HepG2 (cell line): ENCODE results near the gene GRID1. TPM values are rescaled to one million over a fixed set of nuclear protein-coding genes. Genes with fewer than 3 reads are reported as not detected.

Experiments used
- ATAC-seq: fragments of 200-7000 bp; cut with Tn5 transposase; 3 replicates; pipeline ENCODE4 v1.9.1; 2020; ENCODE audit warnings: mild to moderate bottlenecking, moderate library complexity
- BruUV-seq: library from RNA; stranded (reverse); fragments of 400-500 nt; replicated peaks from 2 replicates; lab custom pipeline; 2021; lab: Mats Ljungman, UMichigan
- CTCF ChIA-PET: fragments of 300-600 bp; formaldehyde crosslinking; extraction: SDS; loops from one replicate; lab custom pipeline; 2021; ENCODE audit warnings: low total read pairs, inconsistent platforms, low intra/inter-chr PET ratio; lab: Yijun Ruan, JAX
- POLR2A ChIA-PET: fragments of 350-600 bp; sonication (Branson Sonifier 250); formaldehyde crosslinking; loops from one replicate; lab custom pipeline; 2020; ENCODE audit warnings: antibody characterized with exemption, inconsistent platforms; lab: Yijun Ruan, JAX
- DNase-seq: peaks from one replicate; pipeline ENCODE4 v3.0.0-alpha.2; 2015; ENCODE audit warnings: low spot score
- FAIRE-seq: peaks from 3 replicates; lab custom pipeline; 2011; peaks lifted over from hg19 to GRCh38; lab: Jason Lieb, UNC
- H2AFZ ChIP-seq: one replicate; pipeline ENCODE4 v1.6.1; 2011; ENCODE audit warnings: low read length, inconsistent platforms
- H3K27ac ChIP-seq: fragments of 300-600 bp; 3 replicates; pipeline ENCODE4 v1.8.0; 2011; ENCODE audit warnings: mixed run types, mild to moderate bottlenecking, mixed read lengths, low read length, inconsistent platforms; ENCODE audit not compliant: insufficient read depth; ENCODE audit errors: extremely low read length
- H3K27me3 ChIP-seq, 2 experiments: fragments of 200-600 bp in 1 of 2; 2 replicates in 1 of 2; 3 replicates in 1 of 2; pipeline versions ENCODE4 v1.6.0 to v1.8.0; 2011; ENCODE audit warnings: low read length in 2 of 2, mild to moderate bottlenecking in 2 of 2, moderate library complexity in 2 of 2, inconsistent platforms in 1 of 2; ENCODE audit not compliant: insufficient read depth in 2 of 2, control insufficient read depth in 1 of 2
- H3K36me3 ChIP-seq, 2 experiments: fragments of 200-600 bp in 1 of 2; replicated peaks in 1 of 2; 2 replicates in 1 of 2; 3 replicates in 1 of 2; pipeline versions ENCODE4 v1.5.1 to v1.8.0; 2011; ENCODE audit warnings: low read length in 2 of 2, inconsistent platforms in 1 of 2; ENCODE audit not compliant: insufficient read depth in 2 of 2, control insufficient read depth in 1 of 2
- H3K4me1 ChIP-seq: 2 replicates; pipeline ENCODE4 v1.5.1; 2012; ENCODE audit warnings: low read length, inconsistent platforms; ENCODE audit not compliant: insufficient read depth
- H3K4me2 ChIP-seq: 2 replicates; pipeline ENCODE4 v1.6.0; 2011; ENCODE audit warnings: low read depth, low read length, inconsistent platforms
- H3K4me3 ChIP-seq, 3 experiments: fragments of 200-600 bp in 1 of 3; sonication (generic), shearing (Covaris generic) in 1 of 3; replicated peaks in 1 of 3; 2 replicates each; pipeline ENCODE4 v1.5.1; 2011 to 2016; ENCODE audit warnings: low read length in 3 of 3, inconsistent platforms in 2 of 3, low read depth in 2 of 3, mild to moderate bottlenecking in 2 of 3, control low read depth in 1 of 3, mixed read lengths in 1 of 3; ENCODE audit not compliant: insufficient read depth in 1 of 3
- H3K79me2 ChIP-seq: one replicate; pipeline ENCODE4 v1.6.1; 2011; ENCODE audit warnings: low read length, inconsistent platforms; ENCODE audit not compliant: insufficient read depth
- H3K9ac ChIP-seq: 2 replicates; pipeline ENCODE4 v1.6.0; 2011; ENCODE audit warnings: mild to moderate bottlenecking, low read depth, low read length, inconsistent platforms; ENCODE audit not compliant: insufficient read depth
- H3K9me3 ChIP-seq: 2 replicates; pipeline ENCODE4 v1.5.1; 2012; ENCODE audit warnings: mild to moderate bottlenecking, low read length
- H4K20me1 ChIP-seq: 2 replicates; pipeline ENCODE4 v1.6.0; 2011; ENCODE audit warnings: inconsistent platforms, mild to moderate bottlenecking, low read length, moderate library complexity; ENCODE audit not compliant: insufficient read depth
- GLI4 ChIP-seq: sonication (generic); formaldehyde crosslinking; IDR thresholded peaks from 2 replicates; pipeline ENCODE4 v1.5.1; 2020; ENCODE audit warnings: missing genetic modification reagents, mild to moderate bottlenecking, moderate library complexity, borderline replicate concordance
- HMG20B ChIP-seq: conservative IDR thresholded peaks from 2 replicates; pipeline ENCODE4 v1.6.1; 2016; ENCODE audit warnings: missing genetic modification reagents, missing compliant biosample characterization
- MLLT10 ChIP-seq: sonication (generic); formaldehyde crosslinking; IDR thresholded peaks from 2 replicates; pipeline ENCODE4 v1.4.0; 2020; ENCODE audit warnings: missing genetic modification reagents
- NONO ChIP-seq, 2 experiments: fragments of 450-650 bp in 1 of 2; sonication (generic) in 1 of 2; formaldehyde crosslinking in 1 of 2; IDR thresholded peaks in 1 of 2; conservative IDR thresholded peaks in 1 of 2; 2 replicates each; pipeline versions ENCODE4 v1.6.1 to v1.8.0; 2017 to 2022; ENCODE audit warnings: mild to moderate bottlenecking in 1 of 2, missing genetic modification reagents in 1 of 2, moderate library complexity in 1 of 2
- POGZ ChIP-seq: sonication (generic); formaldehyde crosslinking; IDR thresholded peaks from 2 replicates; pipeline ENCODE4 v1.4.0; 2020; ENCODE audit warnings: mild to moderate bottlenecking, missing genetic modification reagents
- SMARCE1 ChIP-seq: fragments of 450-650 bp; IDR thresholded peaks from 2 replicates; pipeline ENCODE4 v1.6.1; 2017; ENCODE audit warnings: borderline replicate concordance
- ZBTB8A ChIP-seq: sonication (generic); formaldehyde crosslinking; IDR thresholded peaks from 2 replicates; pipeline ENCODE4 v1.4.0; 2020; ENCODE audit warnings: mild to moderate bottlenecking, low read depth, missing genetic modification reagents, borderline replicate concordance
- ZNF138 ChIP-seq: sonication (generic); formaldehyde crosslinking; IDR thresholded peaks from 2 replicates; pipeline ENCODE4 v1.5.0; 2020; ENCODE audit warnings: mild to moderate bottlenecking, low read depth, missing genetic modification reagents
- ZNF251 ChIP-seq: sonication (generic); formaldehyde crosslinking; IDR thresholded peaks from 2 replicates; pipeline ENCODE4 v1.9.0; 2021; ENCODE audit warnings: mild to moderate bottlenecking, missing genetic modification reagents
- ZNF510 ChIP-seq: sonication (generic); formaldehyde crosslinking; IDR thresholded peaks from 2 replicates; pipeline ENCODE4 v1.4.0; 2020; ENCODE audit warnings: low read depth, mild to moderate bottlenecking, missing genetic modification reagents
- ZNF720 ChIP-seq: sonication (generic); formaldehyde crosslinking; IDR thresholded peaks from 2 replicates; pipeline ENCODE4 v1.4.0; 2020; ENCODE audit warnings: missing genetic modification reagents
- ZNF766 ChIP-seq: sonication (generic); formaldehyde crosslinking; IDR thresholded peaks from 2 replicates; pipeline ENCODE4 v1.5.0; 2020; ENCODE audit warnings: missing genetic modification reagents, borderline replicate concordance
- ZNF781 ChIP-seq: sonication (generic); formaldehyde crosslinking; IDR thresholded peaks from 2 replicates; pipeline ENCODE4 v1.5.1; 2020; ENCODE audit warnings: borderline replicate concordance, mild to moderate bottlenecking, missing genetic modification reagents; ENCODE audit errors: not compliant biosample characterization
- WGBS: methylation state at CpG from one replicate; pipeline ENCODE4 v1.1.6; 2017; ENCODE audit warnings: low lambda C conversion rate; 5-methylcytosine and 5-hydroxymethylcytosine counted together
- in situ Hi-C: cut with HindIII; loops from 2 replicates; pipeline ENCODE4 v1.10.0; 2017; ENCODE audit warnings: low pct_unique_long_range_greater_than_20kb; ENCODE audit not compliant: extremely low pct_ligation_motif_present
- intact Hi-C: fragments of 100-400 bp; cut with micrococcal nuclease; formaldehyde crosslinking; loops from one replicate; pipeline ENCODE4 v1.10.0; 2022; ENCODE audit not compliant: unreplicated experiment
- polyA plus RNA-seq, 8 experiments: library from polyadenylated mRNA; depleted of rRNA in 3 of 8; stranded (reverse) in 7 of 8; unstranded in 1 of 8; fragments of >200 nt; fragmentation: Illumina TruSeq in 4 of 8; extraction: Trizol in 4 of 8; gene quantifications; 2 replicates each; pipeline versions ENCODE4 v1.2.1 to v1.2.3, GENCODE V29; 2011 to 2016; ENCODE audit warnings: low read depth in 4 of 8, missing spikeins in 1 of 8, mixed read lengths in 1 of 8; ENCODE audit not compliant: insufficient read depth in 1 of 8
- total RNA-seq, 5 experiments: library from RNA; depleted of rRNA; stranded (reverse); fragments of >200 nt; fragmentation: Illumina TruSeq; extraction: Trizol; gene quantifications; 2 replicates each; pipeline ENCODE4 v1.2.3, GENCODE V29; 2016; ENCODE audit warnings: low read depth in 1 of 5
- TF ChIP-seq, protein P1 (sequence below): sonication (generic); formaldehyde crosslinking; IDR thresholded peaks from 2 replicates; pipeline ENCODE4 v1.4.0; 2020; ENCODE audit warnings: mild to moderate bottlenecking, missing genetic modification reagents
- TF ChIP-seq, protein P2 (sequence below): sonication (generic); formaldehyde crosslinking; IDR thresholded peaks from 2 replicates; pipeline ENCODE4 v1.5.0; 2020; ENCODE audit warnings: mild to moderate bottlenecking, missing genetic modification reagents, borderline replicate concordance

GRID1 gene
- total and polyA plus RNA-seq, 2 of the 13 experiments (the other 11 are each of a cell fraction or from before 2014, with no cell fraction given) = 0.05 TPM; not detected in 1

DNA sequence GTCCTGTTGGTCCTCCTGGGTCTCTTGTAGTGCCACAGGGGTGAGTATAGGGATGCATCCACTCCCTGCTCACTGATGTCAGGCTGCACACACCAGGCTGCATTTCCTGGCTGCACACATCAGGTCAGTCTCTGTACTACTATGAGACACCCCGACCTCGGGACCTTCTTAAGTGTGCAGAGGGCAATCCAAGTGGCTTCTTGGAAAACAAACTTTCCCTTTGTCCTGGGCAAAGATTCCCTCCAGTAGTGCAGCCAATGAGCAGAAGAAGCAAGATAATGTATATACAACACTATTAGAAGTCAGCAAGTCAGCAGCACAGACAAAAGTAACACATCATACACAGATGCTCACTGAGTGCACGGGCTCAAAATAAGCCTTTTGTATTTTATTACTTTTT, 493.5 kb downstream of the GRID1 start (continued):
- no peak for TF ChIP-seq ZNF766 (CRISPR knock-in tag)
- no peak for TF ChIP-seq POGZ (CRISPR knock-in tag)
- no peak for TF ChIP-seq ZBTB8A (CRISPR knock-in tag)
- TF ChIP-seq GLI4 = no peak
- no peak for TF ChIP-seq ZNF720 (CRISPR knock-in tag)
- no peak for TF ChIP-seq ZNF138 (CRISPR knock-in tag)
- no peak for TF ChIP-seq MLLT10 (CRISPR knock-in tag)
- TF ChIP-seq, all 625 proteins: peak for 0

GRCh38 chr10:85868627-85869499, 497.7 kb downstream of the GRID1 start:
- H3K4me2 ChIP-seq = no peak overlapping the region
- TF ChIP-seq, protein P1, sequence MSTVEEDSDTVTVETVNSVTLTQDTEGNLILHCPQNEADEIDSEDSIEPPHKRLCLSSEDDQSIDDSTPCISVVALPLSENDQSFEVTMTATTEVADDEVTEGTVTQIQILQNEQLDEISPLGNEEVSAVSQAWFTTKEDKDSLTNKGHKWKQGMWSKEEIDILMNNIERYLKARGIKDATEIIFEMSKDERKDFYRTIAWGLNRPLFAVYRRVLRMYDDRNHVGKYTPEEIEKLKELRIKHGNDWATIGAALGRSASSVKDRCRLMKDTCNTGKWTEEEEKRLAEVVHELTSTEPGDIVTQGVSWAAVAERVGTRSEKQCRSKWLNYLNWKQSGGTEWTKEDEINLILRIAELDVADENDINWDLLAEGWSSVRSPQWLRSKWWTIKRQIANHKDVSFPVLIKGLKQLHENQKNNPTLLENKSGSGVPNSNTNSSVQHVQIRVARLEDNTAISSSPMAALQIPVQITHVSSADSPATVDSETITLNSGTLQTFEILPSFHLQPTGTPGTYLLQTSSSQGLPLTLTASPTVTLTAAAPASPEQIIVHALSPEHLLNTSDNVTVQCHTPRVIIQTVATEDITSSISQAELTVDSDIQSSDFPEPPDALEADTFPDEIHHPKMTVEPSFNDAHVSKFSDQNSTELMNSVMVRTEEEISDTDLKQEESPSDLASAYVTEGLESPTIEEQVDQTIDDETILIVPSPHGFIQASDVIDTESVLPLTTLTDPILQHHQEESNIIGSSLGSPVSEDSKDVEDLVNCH (CRISPR knock-in tag) = no peak
- TF ChIP-seq ZNF251 = no peak
- no peak for TF ChIP-seq SMARCE1
- no peak for TF ChIP-seq ZNF510 (CRISPR knock-in tag)
- no peak for TF ChIP-seq ZNF781 (CRISPR knock-in tag)
- TF ChIP-seq NONO (IDR thresholded peaks at IDR 0.05) = no peak
- no peak for TF ChIP-seq NONO (CRISPR knock-in tag; conservative IDR thresholded peaks at IDR 0.05)
- TF ChIP-seq HMG20B = no peak
- TF ChIP-seq, protein P2, sequence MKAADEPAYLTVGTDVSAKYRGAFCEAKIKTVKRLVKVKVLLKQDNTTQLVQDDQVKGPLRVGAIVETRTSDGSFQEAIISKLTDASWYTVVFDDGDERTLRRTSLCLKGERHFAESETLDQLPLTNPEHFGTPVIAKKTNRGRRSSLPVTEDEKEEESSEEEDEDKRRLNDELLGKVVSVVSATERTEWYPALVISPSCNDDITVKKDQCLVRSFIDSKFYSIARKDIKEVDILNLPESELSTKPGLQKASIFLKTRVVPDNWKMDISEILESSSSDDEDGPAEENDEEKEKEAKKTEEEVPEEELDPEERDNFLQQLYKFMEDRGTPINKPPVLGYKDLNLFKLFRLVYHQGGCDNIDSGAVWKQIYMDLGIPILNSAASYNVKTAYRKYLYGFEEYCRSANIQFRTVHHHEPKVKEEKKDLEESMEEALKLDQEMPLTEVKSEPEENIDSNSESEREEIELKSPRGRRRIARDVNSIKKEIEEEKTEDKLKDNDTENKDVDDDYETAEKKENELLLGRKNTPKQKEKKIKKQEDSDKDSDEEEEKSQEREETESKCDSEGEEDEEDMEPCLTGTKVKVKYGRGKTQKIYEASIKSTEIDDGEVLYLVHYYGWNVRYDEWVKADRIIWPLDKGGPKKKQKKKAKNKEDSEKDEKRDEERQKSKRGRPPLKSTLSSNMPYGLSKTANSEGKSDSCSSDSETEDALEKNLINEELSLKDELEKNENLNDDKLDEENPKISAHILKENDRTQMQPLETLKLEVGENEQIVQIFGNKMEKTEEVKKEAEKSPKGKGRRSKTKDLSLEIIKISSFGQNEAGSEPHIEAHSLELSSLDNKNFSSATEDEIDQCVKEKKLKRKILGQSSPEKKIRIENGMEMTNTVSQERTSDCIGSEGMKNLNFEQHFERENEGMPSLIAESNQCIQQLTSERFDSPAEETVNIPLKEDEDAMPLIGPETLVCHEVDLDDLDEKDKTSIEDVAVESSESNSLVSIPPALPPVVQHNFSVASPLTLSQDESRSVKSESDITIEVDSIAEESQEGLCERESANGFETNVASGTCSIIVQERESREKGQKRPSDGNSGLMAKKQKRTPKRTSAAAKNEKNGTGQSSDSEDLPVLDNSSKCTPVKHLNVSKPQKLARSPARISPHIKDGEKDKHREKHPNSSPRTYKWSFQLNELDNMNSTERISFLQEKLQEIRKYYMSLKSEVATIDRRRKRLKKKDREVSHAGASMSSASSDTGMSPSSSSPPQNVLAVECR = no peak

More at GRCh38 chr10:85868627-85869499, 497.7 kb downstream of the GRID1 start:
- H3K4me1 ChIP-seq = no peaks in the 10 kb centered on the region
- H3K27me3 ChIP-seq = peaks cover 0 to 2% of the 10 kb centered on the region in 2 experiments; a peak in 2 of 5 replicates
- no TSS peak for BruUV-seq
- intact Hi-C loops = no loop called here
- in situ Hi-C loops = no loop called here
- WGBS = 15% methylated on average over 5 of the region's 11 CpGs
- FAIRE-seq (no peak), DNase-seq (no peak), ATAC-seq (no peak)
- no peak overlapping the region for H3K27ac ChIP-seq
- no peak overlapping the region for H3K9ac ChIP-seq
- ChIA-PET CTCF (no interaction called here), POLR2A (no interaction called here)
- no peaks in the 10 kb centered on the region for H3K36me3 ChIP-seq
- H3K9me3 ChIP-seq = no peaks in the 10 kb centered on the region
- no peak overlapping the region for H3K4me3 ChIP-seq
- no peaks in the 10 kb centered on the region for H4K20me1 ChIP-seq
- no peaks in the 10 kb centered on the region for H3K79me2 ChIP-seq
- no peak overlapping the region for H2AFZ ChIP-seq
